A549 (cell line): ENCODE results near the gene KHDC4. TPM values are rescaled to one million over a fixed set of nuclear protein-coding genes. Genes with fewer than 3 reads are reported as not detected.

ENCODE experiments used
- ATAC-seq, 2 experiments: fragments of 200-7000 bp in 1 of 2; fragments of >200 bp in 1 of 2; cut with Nextera tagmentation in 1 of 2; cut with Tn5 transposase in 1 of 2; 3 replicates each; pipeline versions ENCODE4 v1.8.0 to v1.9.1; 2018 to 2020; ENCODE audit warnings: mild to moderate bottlenecking in 1 of 2, moderate library complexity in 1 of 2
- CTCF ChIA-PET: fragments of 300-600 bp; sonication (Branson Sonifier 250); formaldehyde crosslinking; extraction: SDS; loops from one replicate; lab custom pipeline; 2021; ENCODE audit warnings: antibody characterized with exemption, inconsistent platforms; lab: Yijun Ruan, JAX
- POLR2A ChIA-PET: fragments of 350-600 bp; formaldehyde crosslinking; extraction: SDS; loops from one replicate; lab custom pipeline; 2021; ENCODE audit warnings: antibody characterized with exemption, inconsistent platforms; lab: Yijun Ruan, JAX
- DNase-seq, 2 experiments: peaks; one replicate each; pipeline versions ENCODE4 v3.0.0 to v3.0.0-alpha.2; 2011 to 2016; ENCODE audit warnings: low read depth in 1 of 2, low spot score in 1 of 2
- FAIRE-seq: peaks from 2 replicates; lab custom pipeline; 2011; peaks lifted over from hg19 to GRCh38; lab: Jason Lieb, UNC
- H3K27ac ChIP-seq, 2 experiments: fragments of >200 bp; sonication (Bioruptor Twin); formaldehyde crosslinking; 3 replicates each; pipeline ENCODE4 v1.5.1; 2016 to 2017
- H3K4me1 ChIP-seq: fragments of >200 bp; sonication (Bioruptor Twin); formaldehyde crosslinking; 3 replicates; pipeline ENCODE4 v1.6.1; 2016
- H3K4me2 ChIP-seq: fragments of >200 bp; sonication (Bioruptor Twin); formaldehyde crosslinking; 3 replicates; pipeline ENCODE4 v1.6.1; 2016
- H3K4me3 ChIP-seq: fragments of >200 bp; sonication (Bioruptor Twin); formaldehyde crosslinking; 3 replicates; pipeline ENCODE4 v1.5.1; 2016
- H3K9me3 ChIP-seq: fragments of >200 bp; sonication (Bioruptor Twin); formaldehyde crosslinking; 3 replicates; pipeline ENCODE4 v1.6.1; 2016
- CBX8 ChIP-seq: fragments of 200-600 bp; sonication (generic); IDR thresholded peaks from 2 replicates; pipeline ENCODE4 v1.6.1; 2016
- CEBPB ChIP-seq, 2 experiments: fragments of >200 bp in 1 of 2; sonication (Bioruptor Twin) in 1 of 2; formaldehyde crosslinking in 1 of 2; IDR thresholded peaks; 2 replicates each; pipeline ENCODE4 v1.6.1; 2012 to 2016
- E2F6 ChIP-seq: IDR thresholded peaks from 2 replicates; pipeline ENCODE4 v1.6.1; 2012; ENCODE audit warnings: low read depth, borderline replicate concordance
- FOXS1 ChIP-seq: fragments of 250-450 bp; sonication (Bioruptor Pico); IDR thresholded peaks from 2 replicates; pipeline ENCODE4 v1.5.0; 2020; ENCODE audit warnings: mild to moderate bottlenecking, moderate library complexity
- GATA3 ChIP-seq: IDR thresholded peaks from 2 replicates; pipeline ENCODE4 v1.6.1; 2012; ENCODE audit warnings: borderline replicate concordance
- HDAC2 ChIP-seq: fragments of 200-600 bp; sonication (generic); IDR thresholded peaks from 2 replicates; pipeline ENCODE4 v1.6.1; 2016
- HES2 ChIP-seq: fragments of >200 bp; sonication (Bioruptor Twin); formaldehyde crosslinking; IDR thresholded peaks from 2 replicates; pipeline ENCODE4 v1.6.1; 2016
- HEYL ChIP-seq: fragments of 250-450 bp; sonication (Bioruptor Pico); IDR thresholded peaks from 2 replicates; pipeline ENCODE4 v1.8.0; 2021; ENCODE audit warnings: mild to moderate bottlenecking, moderate library complexity
- HOXB13 ChIP-seq: fragments of 250-450 bp; sonication (Bioruptor Pico); IDR thresholded peaks from 2 replicates; pipeline ENCODE4 v1.5.0; 2020; ENCODE audit warnings: low read depth, mild to moderate bottlenecking, moderate library complexity
- HOXB5 ChIP-seq: fragments of 250-450 bp; sonication (Bioruptor Pico); IDR thresholded peaks from 2 replicates; pipeline ENCODE4 v1.5.0; 2020; ENCODE audit warnings: mild to moderate bottlenecking, moderate library complexity
- JUN ChIP-seq, 2 experiments: fragments of >200 bp; sonication (Bioruptor Twin); formaldehyde crosslinking; IDR thresholded peaks; 2 replicates in 1 of 2; 3 replicates in 1 of 2; pipeline ENCODE4 v1.6.1; 2016 to 2017
- JUNB ChIP-seq: fragments of >200 bp; sonication (Bioruptor Twin); formaldehyde crosslinking; IDR thresholded peaks from 2 replicates; pipeline ENCODE4 v1.6.1; 2016
- KDM1A ChIP-seq: fragments of 200-600 bp; sonication (generic); IDR thresholded peaks from 2 replicates; pipeline ENCODE4 v1.6.1; 2016; ENCODE audit warnings: low read depth, mild to moderate bottlenecking
- KDM5A ChIP-seq: fragments of 200-600 bp; sonication (generic); IDR thresholded peaks from 2 replicates; pipeline ENCODE4 v1.6.1; 2016; ENCODE audit warnings: antibody characterized with exemption, mild to moderate bottlenecking
- MYC ChIP-seq: IDR thresholded peaks from 2 replicates; pipeline ENCODE4 v1.6.1; 2012; ENCODE audit warnings: mild to moderate bottlenecking, inconsistent platforms, low read length, improper control_type of control experiment, borderline replicate concordance
- NFE2L2 ChIP-seq: fragments of 150-350 bp; conservative IDR thresholded peaks from 2 replicates; pipeline ENCODE4 v1.6.1; 2014; ENCODE audit warnings: low read length
- NPAS2 ChIP-seq: fragments of 250-450 bp; sonication (Bioruptor Pico); IDR thresholded peaks from 2 replicates; pipeline ENCODE4 v1.8.0; 2022; ENCODE audit warnings: mild to moderate bottlenecking, moderate library complexity, borderline replicate concordance
- NR3C1 ChIP-seq: fragments of >200 bp; sonication (Bioruptor Twin); formaldehyde crosslinking; IDR thresholded peaks from 3 replicates; pipeline ENCODE4 v1.6.1; 2017
- POLR2A ChIP-seq: IDR thresholded peaks from 2 replicates; pipeline ENCODE4 v1.6.1; 2012; ENCODE audit warnings: mild to moderate bottlenecking, low read length
- RAD21 ChIP-seq, 2 experiments: fragments of >200 bp in 1 of 2; sonication (Bioruptor Twin) in 1 of 2; formaldehyde crosslinking in 1 of 2; IDR thresholded peaks in 1 of 2; conservative IDR thresholded peaks in 1 of 2; 2 replicates in 1 of 2; 3 replicates in 1 of 2; pipeline ENCODE4 v1.6.1; 2012 to 2018; ENCODE audit warnings: inconsistent platforms in 1 of 2
- RCOR1 ChIP-seq: fragments of 150-350 bp; IDR thresholded peaks from 2 replicates; pipeline ENCODE4 v1.6.1; 2014; ENCODE audit warnings: antibody characterized with exemption, low read length, low read depth
- RFX5 ChIP-seq: fragments of 450-650 bp; IDR thresholded peaks from 2 replicates; pipeline ENCODE4 v1.7.1; 2014; ENCODE audit warnings: antibody characterized with exemption, mild to moderate bottlenecking, moderate library complexity
- RNF2 ChIP-seq: fragments of 200-600 bp; sonication (generic); IDR thresholded peaks from 2 replicates; pipeline ENCODE4 v1.6.1; 2016; ENCODE audit warnings: low read depth, mild to moderate bottlenecking, antibody characterized with exemption, moderate library complexity, borderline replicate concordance
- ZC3H11A ChIP-seq: fragments of 450-650 bp; IDR thresholded peaks from 2 replicates; pipeline ENCODE4 v1.6.1; 2014; ENCODE audit warnings: antibody characterized with exemption, mild to moderate bottlenecking
- ZNF302 ChIP-seq: fragments of 250-450 bp; sonication (Bioruptor Pico); IDR thresholded peaks from 2 replicates; pipeline ENCODE4 v1.9.0; 2021; ENCODE audit warnings: inconsistent platforms, mild to moderate bottlenecking, moderate library complexity
- WGBS: methylation state at CpG from one replicate; pipeline ENCODE4 v1.1.6; 2017; ENCODE audit errors: missing lambda C conversion rate; 5-methylcytosine and 5-hydroxymethylcytosine counted together
- polyA plus RNA-seq, 4 experiments: library from polyadenylated mRNA; depleted of rRNA in 3 of 4; stranded (reverse); fragments of >200 nt; fragmentation: RNase III in 1 of 4; extraction: RNeasy Plus Mini Kit Qiagen cat#74134 plus additional on column Dnase treatment in 1 of 4; gene quantifications; 2 replicates in 3 of 4; 3 replicates in 1 of 4; pipeline ENCODE4 v1.2.3, GENCODE V29; 2011 to 2017
- TF ChIP-seq, protein P1 (sequence below): fragments of 250-450 bp; sonication (Bioruptor Pico); IDR thresholded peaks from 2 replicates; pipeline ENCODE4 v1.5.0; 2021; ENCODE audit warnings: mild to moderate bottlenecking, moderate library complexity, borderline replicate concordance
- TF ChIP-seq, protein P2 (sequence below): IDR thresholded peaks from 2 replicates; pipeline ENCODE4 v1.6.1; 2012

The KHDC4 gene
- polyA plus RNA-seq, 2 of the 4 experiments (the other 2 are of a cell fraction) = 37.7 to 72.3 TPM

DNA sequence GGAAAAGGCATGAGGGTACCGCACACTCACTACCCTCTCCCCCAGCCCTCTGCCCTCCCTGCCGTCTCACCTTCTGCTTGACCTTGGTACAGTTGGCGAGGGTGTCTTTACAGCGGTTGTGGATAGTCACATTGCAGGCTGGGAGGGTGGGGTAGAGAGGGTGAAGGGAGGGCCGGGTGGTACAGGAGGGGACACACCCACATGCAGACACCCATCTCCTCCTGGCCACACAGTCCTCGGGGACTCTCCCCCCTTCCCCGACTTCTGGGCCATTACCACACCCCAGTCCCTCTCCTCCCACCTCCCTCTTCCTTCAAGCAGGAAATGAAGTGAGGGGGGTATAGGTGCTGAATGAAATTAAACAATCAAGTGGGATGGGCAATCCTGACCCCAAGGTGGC is 32.5 kb upstream of the KHDC4 start:
- ATAC-seq (no peak), DNase-seq (no peak), FAIRE-seq (no peak)
- Histone ChIP-seq H3K4me3 (no peak overlapping the region), H3K27ac (peak overlapping the region in 1 of 2 experiments; percentile 50; a peak in 1 of 6 replicates), H3K9me3 (no peaks in the 10 kb centered on the region), H3K4me2 (no peak overlapping the region), H3K4me1 (peaks cover 63% of the 10 kb centered on the region)
- ChIA-PET CTCF (interaction anchor here (1.0 to 6.4 kb wide), 6 partner anchors 11 to 103 kb away, joined by 3 to 40 read pairs (median 5); partner anchors contain the start of gene ARHGEF2), POLR2A (interaction anchor here (0.5 kb wide), 1 partner anchor 8 kb away, joined by 5 read pairs; no protein-coding TSS in a partner anchor)
- TF ChIP-seq RAD21 (conservative IDR thresholded peaks at IDR 0.05 in 1 of 2, IDR thresholded peaks at IDR 0.05 in 1 of 2) (no peak), HDAC2 (no peak), FOXS1 (CRISPR knock-in tag) (no peak), NR3C1 (no peak), RNF2 (no peak), JUNB (no peak)
- WGBS = 88% methylated on average over 7 of the region's 7 CpGs

- ChIA-PET POLR2A (interaction anchor here (0.7 kb wide), 1 partner anchor 17 kb away, joined by 3 read pairs; no protein-coding TSS in a partner anchor), CTCF (interaction anchor here (1.0 to 6.4 kb wide), 4 partner anchors 12 to 124 kb away, joined by 3 to 40 read pairs (median 16); partner anchors contain the start of gene ARHGEF2)
- Histone ChIP-seq H3K27ac (no peak overlapping the region), H3K4me3 (no peak overlapping the region), H3K9me3 (no peaks in the 10 kb centered on the region), H3K4me1 (peaks cover 63% of the 10 kb centered on the region), H3K4me2 (no peak overlapping the region)
- FAIRE-seq (no peak), ATAC-seq (no peak), DNase-seq (no peak)
- 87% methylated on average over 9 of the region's 9 CpGs for WGBS
- TF ChIP-seq NPAS2 (CRISPR knock-in tag) (no peak), POLR2A (no peak), RAD21 (conservative IDR thresholded peaks at IDR 0.05 in 1 of 2, IDR thresholded peaks at IDR 0.05 in 1 of 2) (peak in 1 of 2 experiments; percentile 33; a peak in 2 of 5 replicates), RNF2 (no peak)
Measured at GRCh38 chr1:155966135-155966534, 31.9 kb upstream of the KHDC4 start.

GRCh38 chr1:155964193-155964592 is 30.0 kb upstream of the KHDC4 start:
- ATAC-seq (no peak), FAIRE-seq (no peak), DNase-seq (no peak)
- TF ChIP-seq RCOR1 (no peak), RFX5 (no peak)
- H3K4me1 ChIP-seq = peaks cover 58% of the 10 kb centered on the region
- ChIA-PET CTCF (interaction anchor here (0.9 to 1.4 kb wide), 2 partner anchors 10 to 102 kb away, joined by 3 to 5 read pairs; no protein-coding TSS in a partner anchor), POLR2A (no interaction called here)
- WGBS = 93% methylated on average over 7 of the region's 7 CpGs
- H3K27ac ChIP-seq = no peak overlapping the region
- no peak overlapping the region for H3K4me3 ChIP-seq
- no peak overlapping the region for H3K4me2 ChIP-seq
- H3K9me3 ChIP-seq = no peaks in the 10 kb centered on the region

DNA sequence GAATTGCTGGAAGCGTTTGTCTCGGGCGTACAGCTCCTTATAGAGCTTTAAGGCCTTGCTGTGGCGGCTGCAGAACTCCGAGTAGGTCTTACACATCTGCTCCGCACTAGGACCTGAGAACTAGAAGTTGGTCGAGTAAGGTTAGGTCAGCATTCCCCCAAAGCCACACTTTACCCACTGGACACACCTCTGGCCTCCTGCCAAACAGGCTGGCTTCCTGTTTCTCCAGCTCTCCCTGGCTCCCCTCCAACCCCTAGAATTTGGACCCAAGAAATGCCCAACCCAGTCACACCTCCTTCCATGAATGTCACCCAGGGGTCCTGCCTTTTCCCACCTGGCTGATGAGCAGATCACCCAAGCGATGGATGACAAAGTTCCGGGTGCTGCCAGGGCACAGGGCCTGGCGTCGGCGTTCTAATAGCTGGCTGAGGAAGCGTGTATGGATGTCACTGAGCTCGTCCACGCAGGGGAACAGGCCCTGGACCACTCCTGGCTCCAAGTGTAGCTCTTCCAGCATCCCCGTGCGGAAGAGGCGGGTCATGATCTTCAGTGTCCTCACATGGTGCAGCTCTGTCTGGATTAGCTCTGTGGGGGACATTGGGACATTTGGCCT is 28.5 kb upstream of the KHDC4 start:
- Histone ChIP-seq H3K4me1 (peaks cover 43% of the 10 kb centered on the region), H3K4me2 (peak overlapping the region; percentile 66), H3K27ac (peak overlapping the region; percentile 91 to 95), H3K4me3 (0 out of 3 replicates have a peak overlapping the region, but pooled peaks have one; percentile 8), H3K9me3 (no peaks in the 10 kb centered on the region)
- ChIA-PET CTCF (interaction anchor here (0.6 to 5.9 kb wide), 16 partner anchors 9 to 238 kb away, joined by 3 to 43 read pairs (median 6); partner anchors contain the start of gene ARHGEF2), POLR2A (interaction anchor here (1.1 to 1.2 kb wide), 3 partner anchors 16 to 27 kb away, joined by 3 to 9 read pairs (median 6); partner anchors contain the start of gene ARHGEF2)
- peak; percentile 9 to 11; a peak in 4 of 6 replicates for ATAC-seq
- WGBS = 82% methylated on average over 18 of the region's 18 CpGs
- no peak for DNase-seq
- no peak for FAIRE-seq
- TF ChIP-seq, protein P1, sequence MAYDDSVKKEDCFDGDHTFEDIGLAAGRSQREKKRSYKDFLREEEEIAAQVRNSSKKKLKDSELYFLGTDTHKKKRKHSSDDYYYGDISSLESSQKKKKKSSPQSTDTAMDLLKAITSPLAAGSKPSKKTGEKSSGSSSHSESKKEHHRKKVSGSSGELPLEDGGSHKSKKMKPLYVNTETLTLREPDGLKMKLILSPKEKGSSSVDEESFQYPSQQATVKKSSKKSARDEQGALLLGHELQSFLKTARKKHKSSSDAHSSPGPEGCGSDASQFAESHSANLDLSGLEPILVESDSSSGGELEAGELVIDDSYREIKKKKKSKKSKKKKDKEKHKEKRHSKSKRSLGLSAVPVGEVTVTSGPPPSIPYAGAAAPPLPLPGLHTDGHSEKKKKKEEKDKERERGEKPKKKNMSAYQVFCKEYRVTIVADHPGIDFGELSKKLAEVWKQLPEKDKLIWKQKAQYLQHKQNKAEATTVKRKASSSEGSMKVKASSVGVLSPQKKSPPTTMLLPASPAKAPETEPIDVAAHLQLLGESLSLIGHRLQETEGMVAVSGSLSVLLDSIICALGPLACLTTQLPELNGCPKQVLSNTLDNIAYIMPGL (CRISPR knock-in tag) = no peak
- no peak for TF ChIP-seq HEYL (CRISPR knock-in tag)
- no peak for TF ChIP-seq HDAC2
- no peak for TF ChIP-seq CEBPB (IDR thresholded peaks at IDR 0.05)
- TF ChIP-seq E2F6 = no peak
- TF ChIP-seq HOXB5 (CRISPR knock-in tag) = no peak
- TF ChIP-seq MYC = no peak
- no peak for TF ChIP-seq HOXB13 (CRISPR knock-in tag)
- no peak for TF ChIP-seq ZNF302 (CRISPR knock-in tag)
- no peak for TF ChIP-seq JUN (IDR thresholded peaks at IDR 0.05)
- TF ChIP-seq ZC3H11A = no peak
- no peak for TF ChIP-seq HES2
- no peak for TF ChIP-seq CBX8
- no peak for TF ChIP-seq KDM5A
- TF ChIP-seq KDM1A = no peak
- TF ChIP-seq GATA3 = no peak
- TF ChIP-seq, protein P2, sequence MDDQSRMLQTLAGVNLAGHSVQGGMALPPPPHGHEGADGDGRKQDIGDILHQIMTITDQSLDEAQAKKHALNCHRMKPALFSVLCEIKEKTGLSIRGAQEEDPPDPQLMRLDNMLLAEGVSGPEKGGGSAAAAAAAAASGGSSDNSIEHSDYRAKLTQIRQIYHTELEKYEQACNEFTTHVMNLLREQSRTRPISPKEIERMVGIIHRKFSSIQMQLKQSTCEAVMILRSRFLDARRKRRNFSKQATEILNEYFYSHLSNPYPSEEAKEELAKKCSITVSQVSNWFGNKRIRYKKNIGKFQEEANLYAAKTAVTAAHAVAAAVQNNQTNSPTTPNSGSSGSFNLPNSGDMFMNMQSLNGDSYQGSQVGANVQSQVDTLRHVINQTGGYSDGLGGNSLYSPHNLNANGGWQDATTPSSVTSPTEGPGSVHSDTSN = no peak
- TF ChIP-seq NFE2L2 = no peak
